Lower lobe of right lung (tissue), 2 donors: Measurements from ENCODE around the gene VANGL1. TPM values are rescaled to one million over a fixed set of nuclear protein-coding genes. Genes with fewer than 3 reads are reported as not detected.

Source experiments
- ATAC-seq, 2 donors: fragments of 200-7000 bp; cut with Tn5 transposase; one replicate each; pipeline ENCODE4 v1.9.1; 2020 to 2022; ENCODE audit warnings: mild to moderate bottlenecking in 2 of 2, moderate library complexity in 2 of 2
- DNase-seq: peaks from one replicate; pipeline ENCODE4 v3.0.0-alpha.2; 2020
- H3K27ac ChIP-seq: fragments of 200-600 bp; one replicate; pipeline ENCODE4 v1.8.0; 2022
- H3K27me3 ChIP-seq: fragments of 200-600 bp; one replicate; pipeline ENCODE4 v1.8.0; 2022; ENCODE audit warnings: low read depth
- H3K36me3 ChIP-seq: fragments of 200-600 bp; one replicate; pipeline ENCODE4 v1.8.0; 2022; ENCODE audit warnings: mild to moderate bottlenecking
- H3K4me1 ChIP-seq: fragments of 200-600 bp; one replicate; pipeline ENCODE4 v1.8.0; 2022
- H3K4me3 ChIP-seq: fragments of 200-600 bp; one replicate; pipeline ENCODE4 v1.8.0; 2022; ENCODE audit warnings: mild to moderate bottlenecking
- H3K9me3 ChIP-seq: fragments of 200-600 bp; one replicate; pipeline ENCODE4 v1.8.0; 2022
- intact Hi-C: fragments of 100-400 bp; cut with DNase I; formaldehyde crosslinking; loops from one replicate; pipeline ENCODE4 v1.11.0; 2022
- total RNA-seq: library from RNA; stranded (reverse); fragmentation: NEBNext Ultra II Directional; extraction: Animal tissue kit (Norgen Biotek cat#: 25700); gene quantifications from one replicate; pipeline ENCODE4 v1.2.1, GENCODE V29; 2021
- TF ChIP-seq, protein P1 (sequence below): fragments of 200-600 bp; IDR thresholded peaks from one replicate; pipeline ENCODE4 v1.8.0; 2022; ENCODE audit warnings: antibody characterized with exemption, mild to moderate bottlenecking
- donor health status: DM: no; HTN: yes; CAD: no; lungs with severe emphysema.

VANGL1 gene
- total RNA-seq, 1 donor from 2014 or later: 10.9 TPM

DNA sequence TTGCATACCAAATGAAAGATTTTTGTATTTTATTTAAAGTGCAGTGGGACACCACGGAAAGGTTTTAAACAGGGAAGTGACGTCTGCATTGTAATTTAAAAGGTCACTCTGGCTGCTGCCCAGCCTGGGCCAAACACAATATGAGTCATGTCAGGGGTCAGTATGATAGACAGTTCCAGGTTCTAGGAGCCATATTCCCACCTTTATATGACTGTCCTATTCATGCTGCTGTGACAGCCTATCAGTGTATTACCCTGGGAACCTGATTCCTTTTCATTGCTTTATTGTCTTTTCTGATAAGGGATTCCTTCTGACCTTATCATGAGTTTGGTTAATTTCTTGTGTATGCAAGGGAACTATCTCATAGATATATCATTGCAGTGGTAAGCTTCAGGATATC, 5.3 kb downstream of the VANGL1 start:
- ATAC-seq (no peak), DNase-seq (no peak)
- TF ChIP-seq, protein P1, sequence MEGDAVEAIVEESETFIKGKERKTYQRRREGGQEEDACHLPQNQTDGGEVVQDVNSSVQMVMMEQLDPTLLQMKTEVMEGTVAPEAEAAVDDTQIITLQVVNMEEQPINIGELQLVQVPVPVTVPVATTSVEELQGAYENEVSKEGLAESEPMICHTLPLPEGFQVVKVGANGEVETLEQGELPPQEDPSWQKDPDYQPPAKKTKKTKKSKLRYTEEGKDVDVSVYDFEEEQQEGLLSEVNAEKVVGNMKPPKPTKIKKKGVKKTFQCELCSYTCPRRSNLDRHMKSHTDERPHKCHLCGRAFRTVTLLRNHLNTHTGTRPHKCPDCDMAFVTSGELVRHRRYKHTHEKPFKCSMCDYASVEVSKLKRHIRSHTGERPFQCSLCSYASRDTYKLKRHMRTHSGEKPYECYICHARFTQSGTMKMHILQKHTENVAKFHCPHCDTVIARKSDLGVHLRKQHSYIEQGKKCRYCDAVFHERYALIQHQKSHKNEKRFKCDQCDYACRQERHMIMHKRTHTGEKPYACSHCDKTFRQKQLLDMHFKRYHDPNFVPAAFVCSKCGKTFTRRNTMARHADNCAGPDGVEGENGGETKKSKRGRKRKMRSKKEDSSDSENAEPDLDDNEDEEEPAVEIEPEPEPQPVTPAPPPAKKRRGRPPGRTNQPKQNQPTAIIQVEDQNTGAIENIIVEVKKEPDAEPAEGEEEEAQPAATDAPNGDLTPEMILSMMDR: no peak
- no peaks in the 10 kb centered on the region for H3K27me3 ChIP-seq
- peaks cover 35% of the 10 kb centered on the region for H3K4me1 ChIP-seq
- H3K36me3 ChIP-seq: peaks cover 2% of the 10 kb centered on the region
- intact Hi-C loops: no loop called here
- H3K9me3 ChIP-seq: no peaks in the 10 kb centered on the region
- H3K4me3 ChIP-seq: no peak overlapping the region
- no peak overlapping the region for H3K27ac ChIP-seq

DNA sequence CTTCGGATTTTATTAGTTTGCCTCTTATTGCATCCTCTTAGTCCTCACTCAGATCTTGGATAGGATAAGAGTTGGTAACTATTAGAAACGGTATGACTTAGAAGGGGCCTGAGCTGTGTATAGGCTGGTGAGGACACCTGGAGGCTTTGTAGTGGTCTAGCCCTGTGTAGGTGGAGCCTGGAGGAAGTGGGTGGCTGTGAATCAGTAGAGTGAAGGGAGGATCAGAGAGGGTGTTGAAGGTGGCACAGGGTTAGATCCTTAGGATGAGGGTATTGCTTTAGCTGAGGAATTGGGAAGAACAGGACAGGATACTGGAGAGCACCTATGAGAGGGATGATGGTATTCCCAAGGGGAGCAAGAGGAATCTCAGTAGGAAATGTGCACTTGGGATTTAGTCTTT, 5.7 kb downstream of the VANGL1 start:
- no peak for DNase-seq
- H3K4me3 ChIP-seq: no peak overlapping the region
- peaks cover 7% of the 10 kb centered on the region for H3K36me3 ChIP-seq
- ATAC-seq: no peak
- TF ChIP-seq, protein P1: no peak
- intact Hi-C loops: no loop called here
- H3K4me1 ChIP-seq: peaks cover 35% of the 10 kb centered on the region
- H3K27me3 ChIP-seq: no peaks in the 10 kb centered on the region
- no peak overlapping the region for H3K27ac ChIP-seq
- no peaks in the 10 kb centered on the region for H3K9me3 ChIP-seq

DNA sequence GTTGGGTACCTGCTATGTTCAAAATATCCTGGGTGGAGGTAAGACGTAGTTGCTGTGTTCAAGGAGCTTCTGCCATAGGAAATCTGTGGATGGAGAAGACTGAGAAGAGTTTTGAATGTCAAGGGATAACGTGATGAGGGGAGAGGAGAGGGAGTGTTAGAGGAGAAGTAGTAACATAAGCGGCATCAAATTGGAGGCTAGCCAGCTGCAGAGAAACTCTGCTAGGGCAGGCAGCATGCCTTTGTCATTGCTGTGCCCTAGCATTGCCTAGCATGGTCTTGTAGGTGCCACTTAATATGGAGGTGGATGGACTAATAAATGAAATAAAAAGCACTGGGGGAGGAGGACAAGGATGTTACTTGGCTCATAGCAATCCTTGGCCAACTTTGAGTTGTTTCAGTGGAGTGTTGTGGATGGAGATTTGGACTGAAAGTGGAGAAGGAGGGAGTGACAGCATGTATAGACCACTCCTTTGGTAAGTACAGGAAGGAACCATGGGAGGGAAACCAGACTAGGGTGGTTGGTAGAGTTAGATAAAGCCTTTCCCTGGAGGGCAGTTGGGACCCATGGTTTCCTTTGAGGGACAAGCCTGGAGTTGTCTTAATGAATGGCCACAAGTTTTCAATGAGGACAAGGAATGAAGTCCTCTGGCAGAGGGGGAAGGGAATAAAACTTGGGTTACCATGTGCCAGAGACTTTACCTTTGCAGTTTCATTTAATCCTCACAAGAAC, 6.3 kb downstream of the VANGL1 start:
- TF ChIP-seq, protein P1: no peak
- DNase-seq (no peak), ATAC-seq (no peak)
- H3K27me3 ChIP-seq: no peaks in the 10 kb centered on the region
- intact Hi-C loops: no loop called here
- peaks cover 7% of the 10 kb centered on the region for H3K36me3 ChIP-seq
- no peaks in the 10 kb centered on the region for H3K9me3 ChIP-seq
- H3K4me3 ChIP-seq: no peak overlapping the region
- H3K4me1 ChIP-seq: peaks cover 31% of the 10 kb centered on the region
- no peak overlapping the region for H3K27ac ChIP-seq

DNA sequence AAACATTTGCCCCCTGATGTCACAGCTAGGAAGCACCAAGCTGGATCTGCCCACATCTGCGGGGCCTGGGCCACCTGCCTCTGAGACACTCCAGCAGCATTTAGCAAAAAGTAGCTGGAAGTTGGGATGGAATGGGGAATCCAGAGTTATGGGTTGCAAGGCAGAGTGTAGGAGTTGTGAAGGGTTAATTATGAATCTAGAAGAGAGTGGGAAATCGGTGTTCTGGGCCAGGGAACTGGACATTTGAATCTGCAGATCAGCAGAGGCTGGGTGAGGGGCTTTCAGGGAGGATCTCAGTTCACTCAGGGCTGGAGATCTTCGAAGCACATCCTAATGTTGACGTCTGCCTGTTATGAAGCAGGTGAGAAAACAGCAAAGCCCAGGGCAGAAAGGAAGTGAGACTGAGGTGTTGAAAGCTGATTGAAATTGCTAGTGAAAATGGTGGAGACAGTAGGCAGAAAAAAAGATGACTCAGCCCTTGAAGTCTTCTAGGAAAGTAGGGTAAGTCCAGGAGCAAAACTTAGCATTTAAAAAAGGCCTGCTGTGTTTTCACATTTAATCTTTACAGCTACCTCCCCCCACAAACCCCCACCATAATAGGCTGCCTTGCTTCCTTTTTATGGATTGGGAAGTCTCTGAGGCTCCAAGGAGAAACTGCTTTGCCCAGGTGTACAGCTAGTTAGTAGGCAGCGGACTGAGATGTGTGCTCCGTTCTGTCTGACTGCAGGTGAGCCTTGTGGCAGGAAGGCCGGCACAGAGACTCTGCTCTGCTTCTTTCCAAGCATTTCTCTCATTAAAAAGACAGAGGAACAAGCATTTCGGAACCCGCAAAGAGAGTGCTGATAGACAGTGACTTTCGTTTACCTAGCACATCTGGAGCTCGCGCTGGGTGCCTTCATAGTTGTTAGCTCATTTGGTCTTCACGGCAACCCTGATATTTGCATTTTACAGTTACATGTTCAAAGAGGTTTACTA, 7.2 kb downstream of the VANGL1 start:
- TF ChIP-seq, protein P1: no peak
- H3K36me3 ChIP-seq: peaks cover 7% of the 10 kb centered on the region
- no peak overlapping the region for H3K4me3 ChIP-seq
- H3K27ac ChIP-seq: no peak overlapping the region
- no peaks in the 10 kb centered on the region for H3K27me3 ChIP-seq
- intact Hi-C loops: no loop called here
- ATAC-seq (no peak), DNase-seq (no peak)
- H3K9me3 ChIP-seq: no peaks in the 10 kb centered on the region
- peaks cover 24% of the 10 kb centered on the region for H3K4me1 ChIP-seq

DNA sequence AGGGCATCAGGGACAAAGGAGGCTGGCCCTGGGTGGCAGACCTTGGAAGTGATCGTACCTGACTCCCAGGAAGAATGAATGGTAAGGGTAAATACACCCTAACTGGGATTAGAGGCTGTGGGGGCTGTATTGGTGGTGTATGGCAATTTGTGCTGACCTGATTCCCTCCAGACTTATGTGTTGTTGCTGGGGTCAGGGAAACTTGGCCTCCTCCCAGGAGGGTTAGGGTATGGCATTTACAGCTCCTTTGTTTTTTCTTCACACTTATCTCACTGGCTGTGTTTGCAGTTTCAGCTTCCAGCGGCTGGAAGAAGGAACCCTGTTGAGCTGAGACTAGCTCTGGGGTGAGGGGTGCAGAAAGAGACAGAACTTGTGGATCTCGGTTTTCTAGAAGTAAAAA, 8.2 kb downstream of the VANGL1 start:
- ATAC-seq: no peak
- H3K4me1 ChIP-seq: peaks cover 24% of the 10 kb centered on the region
- no peaks in the 10 kb centered on the region for H3K27me3 ChIP-seq
- TF ChIP-seq, protein P1: no peak
- H3K27ac ChIP-seq: no peak overlapping the region
- no peak for DNase-seq
- H3K36me3 ChIP-seq: peaks cover 7% of the 10 kb centered on the region
- H3K4me3 ChIP-seq: no peak overlapping the region
- intact Hi-C loops: no loop called here
- no peaks in the 10 kb centered on the region for H3K9me3 ChIP-seq
